Measurements from ENCODE around the gene PDE1A.

DNA sequence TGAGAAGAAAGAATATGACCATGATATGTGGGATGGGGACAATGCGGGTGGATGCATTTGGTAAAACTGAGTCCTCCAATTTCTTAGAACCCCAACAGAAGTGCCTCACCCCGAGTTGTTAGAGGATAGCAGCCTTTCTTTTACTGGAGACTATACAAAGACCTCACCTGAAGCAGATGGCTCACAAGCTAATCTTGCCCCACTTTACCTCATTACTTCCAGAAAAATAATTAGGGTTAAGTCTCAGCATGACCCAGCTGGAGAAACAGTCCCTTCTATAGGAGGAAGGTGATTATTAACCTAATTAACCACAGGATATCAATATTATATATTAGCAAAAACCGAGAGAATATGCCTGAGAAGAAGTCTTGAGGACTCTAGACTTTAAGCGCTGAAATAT is 128.4 kb downstream of the PDE1A start:
- TF ChIP-seq, protein P1, sequence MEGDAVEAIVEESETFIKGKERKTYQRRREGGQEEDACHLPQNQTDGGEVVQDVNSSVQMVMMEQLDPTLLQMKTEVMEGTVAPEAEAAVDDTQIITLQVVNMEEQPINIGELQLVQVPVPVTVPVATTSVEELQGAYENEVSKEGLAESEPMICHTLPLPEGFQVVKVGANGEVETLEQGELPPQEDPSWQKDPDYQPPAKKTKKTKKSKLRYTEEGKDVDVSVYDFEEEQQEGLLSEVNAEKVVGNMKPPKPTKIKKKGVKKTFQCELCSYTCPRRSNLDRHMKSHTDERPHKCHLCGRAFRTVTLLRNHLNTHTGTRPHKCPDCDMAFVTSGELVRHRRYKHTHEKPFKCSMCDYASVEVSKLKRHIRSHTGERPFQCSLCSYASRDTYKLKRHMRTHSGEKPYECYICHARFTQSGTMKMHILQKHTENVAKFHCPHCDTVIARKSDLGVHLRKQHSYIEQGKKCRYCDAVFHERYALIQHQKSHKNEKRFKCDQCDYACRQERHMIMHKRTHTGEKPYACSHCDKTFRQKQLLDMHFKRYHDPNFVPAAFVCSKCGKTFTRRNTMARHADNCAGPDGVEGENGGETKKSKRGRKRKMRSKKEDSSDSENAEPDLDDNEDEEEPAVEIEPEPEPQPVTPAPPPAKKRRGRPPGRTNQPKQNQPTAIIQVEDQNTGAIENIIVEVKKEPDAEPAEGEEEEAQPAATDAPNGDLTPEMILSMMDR (IDR thresholded peaks at IDR 0.05) = no peak
- TF ChIP-seq POLR2A (IDR thresholded peaks at IDR 0.05) = no peak

Measured in right lobe of liver (tissue), 4 donors.